SK-N-SH (cell line): ENCODE measurements around the gene SLC2A4. TPM values are rescaled to one million over a fixed set of nuclear protein-coding genes. Genes with fewer than 3 reads are reported as not detected.

Experiments used
- CHD2 ChIP-seq: fragments of 150-350 bp; IDR thresholded peaks from 2 replicates; pipeline ENCODE4 v1.6.1; 2018; ENCODE audit warnings: low read length; ENCODE audit not compliant: partially characterized antibody
- CTCF ChIP-seq: fragments of 200-600 bp; sonication (generic); IDR thresholded peaks from 2 replicates; pipeline ENCODE4 v1.6.1; 2017; ENCODE audit warnings: antibody characterized with exemption, mild to moderate bottlenecking, moderate library complexity
- FOXJ3 ChIP-seq: sonication (generic); formaldehyde crosslinking; IDR thresholded peaks from 2 replicates; pipeline ENCODE4 v1.5.1; 2020; ENCODE audit warnings: mild to moderate bottlenecking, missing genetic modification reagents
- FOXM1 ChIP-seq: IDR thresholded peaks from 2 replicates; pipeline ENCODE4 v1.4.0; 2012; ENCODE audit warnings: low read depth, mild to moderate bottlenecking
- GABPA ChIP-seq: IDR thresholded peaks from 2 replicates; pipeline ENCODE4 v1.4.0; 2012; ENCODE audit warnings: low read depth, mild to moderate bottlenecking
- GATA2 ChIP-seq: sonication (generic); formaldehyde crosslinking; IDR thresholded peaks from 2 replicates; pipeline ENCODE4 v1.5.0; 2020; ENCODE audit warnings: mild to moderate bottlenecking, missing genetic modification reagents
- IRF3 ChIP-seq: fragments of 150-350 bp; IDR thresholded peaks from 2 replicates; pipeline ENCODE4 v1.6.1; 2016; ENCODE audit warnings: mild to moderate bottlenecking, low read depth, low read length
- JUND ChIP-seq: IDR thresholded peaks from 2 replicates; pipeline ENCODE4 v1.4.0; 2012
- NRF1 ChIP-seq: IDR thresholded peaks from 2 replicates; pipeline ENCODE4 v1.6.1; 2012; ENCODE audit warnings: low read depth, mild to moderate bottlenecking, low read length
- PBX3 ChIP-seq: IDR thresholded peaks from 2 replicates; pipeline ENCODE4; 2012
- RFX5 ChIP-seq: IDR thresholded peaks from 2 replicates; pipeline ENCODE4 v1.6.1; 2012; ENCODE audit warnings: mild to moderate bottlenecking, improper control_type of control experiment, low read length
- RXRA ChIP-seq: IDR thresholded peaks from 2 replicates; pipeline ENCODE4 v1.4.0; 2012; ENCODE audit warnings: low read depth, mild to moderate bottlenecking, borderline replicate concordance
- SMC3 ChIP-seq: IDR thresholded peaks from 2 replicates; pipeline ENCODE4 v1.6.1; 2012; ENCODE audit warnings: low read depth, low read length, improper control_type of control experiment
- TAF1 ChIP-seq: IDR thresholded peaks from 2 replicates; pipeline ENCODE4 v1.6.1; 2012; ENCODE audit warnings: low read depth, mild to moderate bottlenecking, low read length, moderate library complexity, borderline replicate concordance
- TCF12 ChIP-seq: IDR thresholded peaks from 2 replicates; pipeline ENCODE4 v1.4.0; 2012
- YY1 ChIP-seq: IDR thresholded peaks from 2 replicates; pipeline ENCODE4 v1.4.0; 2012; ENCODE audit warnings: low read depth, mild to moderate bottlenecking
- ZBTB33 ChIP-seq: IDR thresholded peaks from 2 replicates; pipeline ENCODE4 v1.4.0; 2012; ENCODE audit warnings: low read depth, borderline replicate concordance
- polyA plus RNA-seq, 3 experiments: library from polyadenylated mRNA; depleted of rRNA; stranded (reverse); fragments of >200 nt; gene quantifications; 2 replicates each; pipeline ENCODE4 v1.2.3, GENCODE V29; 2012
- TF ChIP-seq, protein P1 (sequence below): IDR thresholded peaks from 2 replicates; pipeline ENCODE4 v1.4.0; 2012; ENCODE audit warnings: low read depth, borderline replicate concordance

SLC2A4 gene
- polyA plus RNA-seq, 1 of the 3 experiments (the other 2 are of a cell fraction): 0.44 TPM

DNA sequence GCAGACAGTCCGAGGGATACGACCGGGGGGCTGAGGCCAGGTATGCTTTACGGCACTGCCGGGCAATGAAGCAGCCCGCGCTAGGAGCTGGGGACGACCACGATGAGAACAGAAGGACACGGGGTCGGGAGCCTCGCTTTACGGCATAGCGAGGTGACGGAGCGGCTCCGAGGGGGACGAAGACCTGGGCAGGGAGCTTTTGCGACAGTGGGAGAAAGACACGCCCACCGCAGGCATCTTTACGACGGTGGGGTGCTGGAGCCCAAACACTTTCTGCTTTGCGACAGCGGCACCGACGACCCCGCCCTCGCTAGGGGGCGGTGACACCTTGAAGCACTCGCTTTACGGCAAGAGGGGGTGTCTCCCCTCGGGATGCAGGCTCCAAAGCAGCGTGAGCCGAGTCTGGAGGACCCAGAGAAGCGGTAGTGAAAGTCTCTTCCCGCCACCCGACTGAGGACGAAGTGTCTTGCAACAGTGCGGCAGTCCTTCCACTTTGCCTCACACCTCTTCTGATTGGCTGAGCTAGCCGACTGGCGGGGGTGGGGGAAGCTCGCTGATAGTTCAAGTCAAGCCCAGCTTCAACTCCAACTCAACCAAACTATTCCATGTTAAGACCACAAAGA, 48.0 kb downstream of the SLC2A4 start (continued):
- TF ChIP-seq CTCF: 0 out of 2 replicates have a peak, but pooled peaks have one; percentile 9
- no peak for TF ChIP-seq PBX3
- no peak for TF ChIP-seq RXRA
- TF ChIP-seq, protein P1, sequence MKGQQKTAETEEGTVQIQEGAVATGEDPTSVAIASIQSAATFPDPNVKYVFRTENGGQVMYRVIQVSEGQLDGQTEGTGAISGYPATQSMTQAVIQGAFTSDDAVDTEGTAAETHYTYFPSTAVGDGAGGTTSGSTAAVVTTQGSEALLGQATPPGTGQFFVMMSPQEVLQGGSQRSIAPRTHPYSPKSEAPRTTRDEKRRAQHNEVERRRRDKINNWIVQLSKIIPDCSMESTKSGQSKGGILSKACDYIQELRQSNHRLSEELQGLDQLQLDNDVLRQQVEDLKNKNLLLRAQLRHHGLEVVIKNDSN: no peak
- TF ChIP-seq NRF1: peak; percentile 30; the same call in 1 of the 2 replicates
- no peak for TF ChIP-seq RFX5
- TF ChIP-seq GABPA: peak; percentile 47; the same call in 1 of the 2 replicates
- peak; percentile 55 for TF ChIP-seq TAF1
- no peak for TF ChIP-seq TCF12
- TF ChIP-seq ZBTB33: peak; percentile 76; the same call in 1 of the 2 replicates
- TF ChIP-seq YY1: no peak
- TF ChIP-seq GATA2 (CRISPR knock-in tag): no peak
- no peak for TF ChIP-seq FOXM1
- no peak for TF ChIP-seq IRF3
- TF ChIP-seq FOXJ3 (CRISPR knock-in tag): no peak
- TF ChIP-seq SMC3: no peak
- no peak for TF ChIP-seq JUND
- peak; percentile 73 for TF ChIP-seq CHD2
